Keratinocyte (primary cell): Measurements from ENCODE around the gene CPTP. TPM values are rescaled to one million over a fixed set of nuclear protein-coding genes. Genes with fewer than 3 reads are reported as not detected.

Experiments used
- DNase-seq: peaks from one replicate; pipeline ENCODE4 v3.0.0-alpha.2; 2011; ENCODE audit warnings: low read depth, missing footprints, low spot score
- FAIRE-seq: peaks from 2 replicates; lab custom pipeline; 2011; peaks lifted over from hg19 to GRCh38; lab: Jason Lieb, UNC
- H2AFZ ChIP-seq: 2 replicates; pipeline ENCODE4 v1.6.0; 2012; ENCODE audit warnings: low read length, control low read depth, inconsistent platforms; ENCODE audit not compliant: control insufficient read depth
- H3K27ac ChIP-seq: 2 replicates; pipeline ENCODE4 v1.5.1; 2011; ENCODE audit warnings: low read length; ENCODE audit not compliant: control insufficient read depth, insufficient read depth
- H3K27me3 ChIP-seq: 3 replicates; pipeline ENCODE4 v1.6.0; 2011; ENCODE audit warnings: low read length; ENCODE audit not compliant: control insufficient read depth, insufficient read depth; ENCODE audit errors: extremely low read depth
- H3K36me3 ChIP-seq, 2 experiments: 2 replicates in 1 of 2; 3 replicates in 1 of 2; pipeline ENCODE4 v1.5.1; 2011; ENCODE audit warnings: low read length in 2 of 2, mild to moderate bottlenecking in 1 of 2; ENCODE audit not compliant: control insufficient read depth in 2 of 2, insufficient read depth in 2 of 2; ENCODE audit errors: extremely low read depth in 1 of 2
- H3K4me1 ChIP-seq: 3 replicates; pipeline ENCODE4 v1.5.1; 2011; ENCODE audit warnings: low read length; ENCODE audit not compliant: control insufficient read depth, insufficient read depth; ENCODE audit errors: extremely low read depth
- H3K4me2 ChIP-seq: 3 replicates; pipeline ENCODE4 v1.6.0; 2011; ENCODE audit warnings: low read depth, low read length; ENCODE audit not compliant: control insufficient read depth, insufficient read depth; ENCODE audit errors: extremely low read depth
- H3K4me3 ChIP-seq, 3 experiments: fragments of 200-600 bp in 1 of 3; sonication (generic) in 1 of 3; 2 replicates in 2 of 3; 3 replicates in 1 of 3; pipeline ENCODE4 v1.5.1; 2011 to 2016; ENCODE audit warnings: low read length in 3 of 3, mild to moderate bottlenecking in 3 of 3, control low read depth in 2 of 3, inconsistent platforms in 1 of 3, low read depth in 1 of 3, mixed read lengths in 1 of 3, mixed run types in 1 of 3, moderate library complexity in 1 of 3; ENCODE audit not compliant: control insufficient read depth in 2 of 3, insufficient read depth in 2 of 3; ENCODE audit errors: extremely low read depth in 1 of 3
- H3K79me2 ChIP-seq: 2 replicates; pipeline ENCODE4 v1.6.0; 2012; ENCODE audit warnings: low read length; ENCODE audit not compliant: control insufficient read depth, insufficient read depth
- H3K9ac ChIP-seq: 3 replicates; pipeline ENCODE4 v1.6.0; 2011; ENCODE audit warnings: low read length; ENCODE audit not compliant: control insufficient read depth, insufficient read depth; ENCODE audit errors: extremely low read depth
- H3K9me1 ChIP-seq: 3 replicates; pipeline ENCODE4 v1.6.0; 2011; ENCODE audit warnings: low read length; ENCODE audit not compliant: control insufficient read depth, insufficient read depth; ENCODE audit errors: extremely low read depth
- H3K9me3 ChIP-seq: 2 replicates; pipeline ENCODE4 v1.5.1; 2012; ENCODE audit warnings: low read depth, low read length; ENCODE audit not compliant: control insufficient read depth
- H4K20me1 ChIP-seq: 3 replicates; pipeline ENCODE4 v1.6.0; 2011; ENCODE audit warnings: low read length; ENCODE audit not compliant: control insufficient read depth, insufficient read depth; ENCODE audit errors: extremely low read depth
- CTCF ChIP-seq, 3 experiments: IDR thresholded peaks in 1 of 3; conservative IDR thresholded peaks in 1 of 3; optimal IDR thresholded peaks in 1 of 3; 2 replicates in 2 of 3; 3 replicates in 1 of 3; pipeline versions ENCODE3 to v1.5.1; 2011; ENCODE audit warnings: low read length in 3 of 3, mild to moderate bottlenecking in 3 of 3, moderate library complexity in 2 of 3, control low read depth in 1 of 3, inconsistent platforms in 1 of 3; ENCODE audit not compliant: insufficient read depth in 2 of 3; ENCODE audit errors: extremely low read depth in 1 of 3
- EZH2 ChIP-seq: IDR thresholded peaks from one replicate; pipeline ENCODE4 v1.6.1; 2012; ENCODE audit warnings: inconsistent platforms, mild to moderate bottlenecking, low read length, moderate library complexity
- dilution Hi-C: fragments of 300-500 bp; cut with MboI; formaldehyde crosslinking; loops from one replicate; pipeline ENCODE4 v1.7.0; 2020; ENCODE audit warnings: low sequenced_read_pairs; ENCODE audit not compliant: extremely low pct_ligation_motif_present
- polyA plus RNA-seq, 5 experiments: library from polyadenylated mRNA; depleted of rRNA in 3 of 5; stranded (reverse) in 3 of 5; stranded (forward) in 1 of 5; unstranded in 1 of 5; fragments of >200 nt; gene quantifications; 1 replicate in 1 of 5; 2 replicates in 3 of 5; 3 replicates in 1 of 5; pipeline versions ENCODE4 v1.2.1 to v1.2.3, GENCODE V29; 2011 to 2012; ENCODE audit warnings: missing spikeins in 2 of 5, low read depth in 1 of 5, low replicate concordance in 1 of 5

Gene CPTP
- polyA plus RNA-seq, 1 donor (not counting 4 experiments of a cell fraction or from before 2014, with no cell fraction given): 5.8 TPM

GRCh38 chr1:1340185-1340584 is 15.6 kb downstream of the CPTP start:
- no peak overlapping the region for H2AFZ ChIP-seq
- FAIRE-seq (no peak), DNase-seq (no peak)
- no peak overlapping the region for H3K4me2 ChIP-seq
- dilution Hi-C loops: no loop called here
- no peaks in the 10 kb centered on the region for H3K27me3 ChIP-seq
- H3K27ac ChIP-seq: no peak overlapping the region
- H3K9me3 ChIP-seq: no peaks in the 10 kb centered on the region
- no peaks in the 10 kb centered on the region for H3K9me1 ChIP-seq
- peaks cover 15 to 27% of the 10 kb centered on the region in 2 experiments for H3K36me3 ChIP-seq
- H3K4me3 ChIP-seq: no peak overlapping the region
- peaks cover 15% of the 10 kb centered on the region for H3K4me1 ChIP-seq
- H3K79me2 ChIP-seq: peaks cover 46% of the 10 kb centered on the region
- TF ChIP-seq CTCF (optimal IDR thresholded peaks at IDR 0.05 in 1 of 3, IDR thresholded peaks at IDR 0.05 in 1 of 3, conservative IDR thresholded peaks at IDR 0.05 in 1 of 3; ENCODE audit: extremely low read depth in 1 of 3, insufficient read depth in 2 of 3, low read length in 3 of 3): no peak
- TF ChIP-seq EZH2: no peak
- H4K20me1 ChIP-seq: peaks cover 15% of the 10 kb centered on the region
- no peak overlapping the region for H3K9ac ChIP-seq

GRCh38 chr1:1340791-1341548 is 16.4 kb downstream of the CPTP start:
- Histone ChIP-seq H3K36me3 (peaks cover 13 to 24% of the 10 kb centered on the region in 2 experiments), H4K20me1 (peaks cover 15% of the 10 kb centered on the region), H3K4me3 (no peak overlapping the region), H3K27me3 (no peaks in the 10 kb centered on the region), H3K9ac (no peak overlapping the region), H3K4me1 (peaks cover 23% of the 10 kb centered on the region), H2AFZ (no peak overlapping the region), H3K9me3 (no peaks in the 10 kb centered on the region), H3K79me2 (peaks cover 54% of the 10 kb centered on the region), H3K27ac (no peak overlapping the region), H3K9me1 (no peaks in the 10 kb centered on the region), H3K4me2 (no peak overlapping the region)
- no peak for FAIRE-seq
- no peak for TF ChIP-seq CTCF (optimal IDR thresholded peaks at IDR 0.05 in 1 of 3, IDR thresholded peaks at IDR 0.05 in 1 of 3, conservative IDR thresholded peaks at IDR 0.05 in 1 of 3; ENCODE audit: extremely low read depth in 1 of 3, insufficient read depth in 2 of 3, low read length in 3 of 3)
- TF ChIP-seq EZH2: no peak
- dilution Hi-C loops: no loop called here
- no peak for DNase-seq
